HepG2 (cell line): ENCODE measurements around the gene CAMK1G. TPM values are rescaled to one million over a fixed set of nuclear protein-coding genes. Genes with fewer than 3 reads are reported as not detected.

Experiments used
- ATAC-seq: fragments of 200-7000 bp; cut with Tn5 transposase; 3 replicates; pipeline ENCODE4 v1.9.1; 2020; ENCODE audit warnings: mild to moderate bottlenecking, moderate library complexity
- BruUV-seq: library from RNA; stranded (reverse); fragments of 400-500 nt; replicated peaks from 2 replicates; lab custom pipeline; 2021; lab: Mats Ljungman, UMichigan
- CTCF ChIA-PET: fragments of 300-600 bp; formaldehyde crosslinking; extraction: SDS; loops from one replicate; lab custom pipeline; 2021; ENCODE audit warnings: low total read pairs, inconsistent platforms, low intra/inter-chr PET ratio; lab: Yijun Ruan, JAX
- POLR2A ChIA-PET: fragments of 350-600 bp; sonication (Branson Sonifier 250); formaldehyde crosslinking; loops from one replicate; lab custom pipeline; 2020; ENCODE audit warnings: antibody characterized with exemption, inconsistent platforms; lab: Yijun Ruan, JAX
- DNase-seq: peaks from one replicate; pipeline ENCODE4 v3.0.0-alpha.2; 2015; ENCODE audit warnings: low spot score
- FAIRE-seq: peaks from 3 replicates; lab custom pipeline; 2011; peaks lifted over from hg19 to GRCh38; lab: Jason Lieb, UNC
- H2AFZ ChIP-seq: one replicate; pipeline ENCODE4 v1.6.1; 2011; ENCODE audit warnings: low read length, inconsistent platforms
- H3K27ac ChIP-seq: fragments of 300-600 bp; 3 replicates; pipeline ENCODE4 v1.8.0; 2011; ENCODE audit warnings: mixed run types, mild to moderate bottlenecking, mixed read lengths, low read length, inconsistent platforms; ENCODE audit not compliant: insufficient read depth; ENCODE audit errors: extremely low read length
- H3K27me3 ChIP-seq, 2 experiments: fragments of 200-600 bp in 1 of 2; 2 replicates in 1 of 2; 3 replicates in 1 of 2; pipeline versions ENCODE4 v1.6.0 to v1.8.0; 2011; ENCODE audit warnings: low read length in 2 of 2, mild to moderate bottlenecking in 2 of 2, moderate library complexity in 2 of 2, inconsistent platforms in 1 of 2; ENCODE audit not compliant: insufficient read depth in 2 of 2, control insufficient read depth in 1 of 2
- H3K36me3 ChIP-seq, 2 experiments: fragments of 200-600 bp in 1 of 2; replicated peaks in 1 of 2; 2 replicates in 1 of 2; 3 replicates in 1 of 2; pipeline versions ENCODE4 v1.5.1 to v1.8.0; 2011; ENCODE audit warnings: low read length in 2 of 2, inconsistent platforms in 1 of 2; ENCODE audit not compliant: insufficient read depth in 2 of 2, control insufficient read depth in 1 of 2
- H3K4me1 ChIP-seq: 2 replicates; pipeline ENCODE4 v1.5.1; 2012; ENCODE audit warnings: low read length, inconsistent platforms; ENCODE audit not compliant: insufficient read depth
- H3K4me2 ChIP-seq: 2 replicates; pipeline ENCODE4 v1.6.0; 2011; ENCODE audit warnings: low read depth, low read length, inconsistent platforms
- H3K4me3 ChIP-seq, 3 experiments: fragments of 200-600 bp in 1 of 3; sonication (generic), shearing (Covaris generic) in 1 of 3; replicated peaks in 1 of 3; 2 replicates each; pipeline ENCODE4 v1.5.1; 2011 to 2016; ENCODE audit warnings: low read length in 3 of 3, inconsistent platforms in 2 of 3, low read depth in 2 of 3, mild to moderate bottlenecking in 2 of 3, control low read depth in 1 of 3, mixed read lengths in 1 of 3; ENCODE audit not compliant: insufficient read depth in 1 of 3
- H3K79me2 ChIP-seq: one replicate; pipeline ENCODE4 v1.6.1; 2011; ENCODE audit warnings: low read length, inconsistent platforms; ENCODE audit not compliant: insufficient read depth
- H3K9ac ChIP-seq: 2 replicates; pipeline ENCODE4 v1.6.0; 2011; ENCODE audit warnings: mild to moderate bottlenecking, low read depth, low read length, inconsistent platforms; ENCODE audit not compliant: insufficient read depth
- H3K9me3 ChIP-seq: 2 replicates; pipeline ENCODE4 v1.5.1; 2012; ENCODE audit warnings: mild to moderate bottlenecking, low read length
- H4K20me1 ChIP-seq: 2 replicates; pipeline ENCODE4 v1.6.0; 2011; ENCODE audit warnings: inconsistent platforms, mild to moderate bottlenecking, low read length, moderate library complexity; ENCODE audit not compliant: insufficient read depth
- HNF4A ChIP-seq: sonication (generic); formaldehyde crosslinking; IDR thresholded peaks from 2 replicates; pipeline ENCODE4 v1.4.0; 2020; ENCODE audit warnings: missing genetic modification reagents
- HNF4G ChIP-seq, 2 experiments: sonication (generic) in 1 of 2; formaldehyde crosslinking in 1 of 2; IDR thresholded peaks; 2 replicates each; pipeline versions ENCODE4 v1.4.0 to v1.6.1; 2011 to 2020; ENCODE audit warnings: borderline replicate concordance in 2 of 2, low read depth in 2 of 2, mild to moderate bottlenecking in 2 of 2, low read length in 1 of 2, missing genetic modification reagents in 1 of 2, moderate library complexity in 1 of 2
- HNRNPL ChIP-seq: fragments of 200-400 bp; formaldehyde crosslinking; IDR thresholded peaks from 2 replicates; pipeline ENCODE4 v1.6.1; 2017; ENCODE audit warnings: mild to moderate bottlenecking, low read depth, low read length
- ZNF256 ChIP-seq: sonication (generic); formaldehyde crosslinking; conservative IDR thresholded peaks from 2 replicates; pipeline ENCODE4 v1.4.0; 2020; ENCODE audit warnings: missing genetic modification reagents
- WGBS: methylation state at CpG from one replicate; pipeline ENCODE4 v1.1.6; 2017; ENCODE audit warnings: low lambda C conversion rate; 5-methylcytosine and 5-hydroxymethylcytosine counted together
- in situ Hi-C: cut with HindIII; loops from 2 replicates; pipeline ENCODE4 v1.10.0; 2017; ENCODE audit warnings: low pct_unique_long_range_greater_than_20kb; ENCODE audit not compliant: extremely low pct_ligation_motif_present
- intact Hi-C: fragments of 100-400 bp; cut with micrococcal nuclease; formaldehyde crosslinking; loops from one replicate; pipeline ENCODE4 v1.10.0; 2022; ENCODE audit not compliant: unreplicated experiment
- microRNA-seq: library from miRNA; unstranded; fragments of <30 nt; microRNA quantifications from one replicate; pipeline ENCODE4, GENCODE V29; 2020
- polyA plus RNA-seq, 8 experiments: library from polyadenylated mRNA; depleted of rRNA in 3 of 8; stranded (reverse) in 7 of 8; unstranded in 1 of 8; fragments of >200 nt; fragmentation: Illumina TruSeq in 4 of 8; extraction: Trizol in 4 of 8; gene quantifications; 2 replicates each; pipeline versions ENCODE4 v1.2.1 to v1.2.3, GENCODE V29; 2011 to 2016; ENCODE audit warnings: low read depth in 4 of 8, missing spikeins in 1 of 8, mixed read lengths in 1 of 8; ENCODE audit not compliant: insufficient read depth in 1 of 8
- total RNA-seq, 5 experiments: library from RNA; depleted of rRNA; stranded (reverse); fragments of >200 nt; fragmentation: Illumina TruSeq; extraction: Trizol; gene quantifications; 2 replicates each; pipeline ENCODE4 v1.2.3, GENCODE V29; 2016; ENCODE audit warnings: low read depth in 1 of 5
- TF ChIP-seq, protein P1 (sequence below): sonication (generic); formaldehyde crosslinking; IDR thresholded peaks from 2 replicates; pipeline ENCODE4 v1.4.0; 2020; ENCODE audit warnings: mild to moderate bottlenecking, missing genetic modification reagents, borderline replicate concordance

Gene CAMK1G
- total and polyA plus RNA-seq, 2 of the 13 experiments (the other 11 are each of a cell fraction or from before 2014, with no cell fraction given) = not detected

GRCh38 chr1:209661071-209661470 is 77.6 kb downstream of the CAMK1G start (continued):
- TF ChIP-seq, protein P1, sequence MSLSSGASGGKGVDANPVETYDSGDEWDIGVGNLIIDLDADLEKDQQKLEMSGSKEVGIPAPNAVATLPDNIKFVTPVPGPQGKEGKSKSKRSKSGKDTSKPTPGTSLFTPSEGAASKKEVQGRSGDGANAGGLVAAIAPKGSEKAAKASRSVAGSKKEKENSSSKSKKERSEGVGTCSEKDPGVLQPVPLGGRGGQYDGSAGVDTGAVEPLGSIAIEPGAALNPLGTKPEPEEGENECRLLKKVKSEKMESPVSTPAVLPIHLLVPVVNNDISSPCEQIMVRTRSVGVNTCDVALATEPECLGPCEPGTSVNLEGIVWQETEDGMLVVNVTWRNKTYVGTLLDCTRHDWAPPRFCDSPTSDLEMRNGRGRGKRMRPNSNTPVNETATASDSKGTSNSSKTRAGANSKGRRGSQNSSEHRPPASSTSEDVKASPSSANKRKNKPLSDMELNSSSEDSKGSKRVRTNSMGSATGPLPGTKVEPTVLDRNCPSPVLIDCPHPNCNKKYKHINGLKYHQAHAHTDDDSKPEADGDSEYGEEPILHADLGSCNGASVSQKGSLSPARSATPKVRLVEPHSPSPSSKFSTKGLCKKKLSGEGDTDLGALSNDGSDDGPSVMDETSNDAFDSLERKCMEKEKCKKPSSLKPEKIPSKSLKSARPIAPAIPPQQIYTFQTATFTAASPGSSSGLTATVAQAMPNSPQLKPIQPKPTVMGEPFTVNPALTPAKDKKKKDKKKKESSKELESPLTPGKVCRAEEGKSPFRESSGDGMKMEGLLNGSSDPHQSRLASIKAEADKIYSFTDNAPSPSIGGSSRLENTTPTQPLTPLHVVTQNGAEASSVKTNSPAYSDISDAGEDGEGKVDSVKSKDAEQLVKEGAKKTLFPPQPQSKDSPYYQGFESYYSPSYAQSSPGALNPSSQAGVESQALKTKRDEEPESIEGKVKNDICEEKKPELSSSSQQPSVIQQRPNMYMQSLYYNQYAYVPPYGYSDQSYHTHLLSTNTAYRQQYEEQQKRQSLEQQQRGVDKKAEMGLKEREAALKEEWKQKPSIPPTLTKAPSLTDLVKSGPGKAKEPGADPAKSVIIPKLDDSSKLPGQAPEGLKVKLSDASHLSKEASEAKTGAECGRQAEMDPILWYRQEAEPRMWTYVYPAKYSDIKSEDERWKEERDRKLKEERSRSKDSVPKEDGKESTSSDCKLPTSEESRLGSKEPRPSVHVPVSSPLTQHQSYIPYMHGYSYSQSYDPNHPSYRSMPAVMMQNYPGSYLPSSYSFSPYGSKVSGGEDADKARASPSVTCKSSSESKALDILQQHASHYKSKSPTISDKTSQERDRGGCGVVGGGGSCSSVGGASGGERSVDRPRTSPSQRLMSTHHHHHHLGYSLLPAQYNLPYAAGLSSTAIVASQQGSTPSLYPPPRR (CRISPR knock-in tag) = no peak
- TF ChIP-seq HNRNPL = no peak

GRCh38 chr1:209662879-209663327 is 79.4 kb downstream of the CAMK1G start:
- peak; percentile 41; the same call in 2 of the 3 replicates for ATAC-seq
- Histone ChIP-seq H3K9ac (no peak overlapping the region), H3K4me3 (no peak overlapping the region), H3K9me3 (no peaks in the 10 kb centered on the region), H4K20me1 (no peaks in the 10 kb centered on the region), H3K4me2 (peak overlapping the region; percentile 23; the same call in 1 of the 2 replicates), H3K36me3 (no peaks in the 10 kb centered on the region), H2AFZ (no peak overlapping the region), H3K79me2 (no peaks in the 10 kb centered on the region), H3K27me3 (0 out of 5 replicates have a peak, but pooled peaks cover 0 to 3% of the 10 kb centered on the region in 2 experiments), H3K4me1 (peaks cover 16% of the 10 kb centered on the region), H3K27ac (no peak overlapping the region)
- TF ChIP-seq ZNF256 (CRISPR knock-in tag) (no peak), HNF4G (IDR thresholded peaks at IDR 0.05; ENCODE audit: borderline replicate concordance, low read depth, low read length) (peak; percentile 56; the same call in 1 of the 2 replicates), HNF4G (CRISPR knock-in tag; IDR thresholded peaks at IDR 0.05; ENCODE audit: borderline replicate concordance, low read depth) (no peak), HNF4A (CRISPR knock-in tag) (peak; percentile 61)
- no peak for FAIRE-seq
- intact Hi-C loops = no loop called here
- CTCF ChIA-PET = no interaction called here
- 1% methylated on average over 3 of the region's 3 CpGs for WGBS
- no peak for DNase-seq
- in situ Hi-C loops = no loop called here
- BruUV-seq = no TSS peak
- POLR2A ChIA-PET = no interaction called here

Small RNA genes within 50 kb of the gene (microRNA-seq; reads per million reads assigned to microRNA genes)
- gene MIR4260 = not detected

Other genes with a start within 250 kb of the CAMK1G start
- gene LAMB3, start 68.7 kb downstream of the CAMK1G start, total RNA-seq (2016; rRNA removed; fragmentation: Illumina TruSeq; extraction: Trizol) = 0.10 and 0.24 TPM in 2 replicates
- 0.18 TPM in 2 replicates for gene LAMB3, start 68.7 kb downstream of the CAMK1G start, polyA plus RNA-seq (2011; rRNA removed)
- gene G0S2, start 91.7 kb downstream of the CAMK1G start, total RNA-seq (2016; rRNA removed; fragmentation: Illumina TruSeq; extraction: Trizol) = not detected in 2 replicates
- not detected in 2 replicates for gene G0S2, start 91.7 kb downstream of the CAMK1G start, polyA plus RNA-seq (2011; rRNA removed)
- gene HSD11B1, start 121.1 kb downstream of the CAMK1G start, total RNA-seq (2016; rRNA removed; fragmentation: Illumina TruSeq; extraction: Trizol) = not detected in 2 replicates
- gene HSD11B1, start 121.1 kb downstream of the CAMK1G start, polyA plus RNA-seq (2011; rRNA removed) = not detected in 2 replicates
- gene TRAF3IP3, start 172.3 kb downstream of the CAMK1G start, total RNA-seq (2016; rRNA removed; fragmentation: Illumina TruSeq; extraction: Trizol) = not detected in 2 replicates
- not detected in 2 replicates for gene TRAF3IP3, start 172.3 kb downstream of the CAMK1G start, polyA plus RNA-seq (2011; rRNA removed)
- 0.71 and 0.98 TPM in 2 replicates for gene C1orf74, start 200.8 kb downstream of the CAMK1G start, total RNA-seq (2016; rRNA removed; fragmentation: Illumina TruSeq; extraction: Trizol)
- 0.33 and 0.40 TPM in 2 replicates for gene C1orf74, start 200.8 kb downstream of the CAMK1G start, polyA plus RNA-seq (2011; rRNA removed)
- gene IRF6, start 222.4 kb downstream of the CAMK1G start, total RNA-seq (2016; rRNA removed; fragmentation: Illumina TruSeq; extraction: Trizol) = 0.02 TPM in 1 of 2 replicates, not detected in the other
- 0.05 TPM in 1 of 2 replicates, not detected in the other for gene IRF6, start 222.4 kb downstream of the CAMK1G start, polyA plus RNA-seq (2011; rRNA removed)
- 5.7 and 6.6 TPM in 2 replicates for gene UTP25, start 244.3 kb downstream of the CAMK1G start, total RNA-seq (2016; rRNA removed; fragmentation: Illumina TruSeq; extraction: Trizol)
- 4.4 and 4.8 TPM in 2 replicates for gene UTP25, start 244.3 kb downstream of the CAMK1G start, polyA plus RNA-seq (2011; rRNA removed)